Measurements from ENCODE around the gene CGNL1. TPM values are rescaled to one million over a fixed set of nuclear protein-coding genes. Genes with fewer than 3 reads are reported as not detected.

CGNL1 gene
- total RNA-seq, 4 donors from 2014 or later, result 9.6 to 21.3 (median 13.1) TPM

GRCh38 chr15:57495041-57495440 lies 118.7 kb downstream of the CGNL1 start:
- DNase-seq (ENCODE audit: extremely low spot score), result no peak
- Histone ChIP-seq H3K4me3 (no peak overlapping the region), H3K9me3 (no peaks in the 10 kb centered on the region), H3K27ac (replicated peaks in 1 of 4) (no peak overlapping the region), H3K36me3 (no peaks in the 10 kb centered on the region), H3K4me1 (peaks cover 0 to 20% (median 11%) of the 10 kb centered on the region in 4 donors), H3K27me3 (no peaks in the 10 kb centered on the region)
- intact Hi-C loops (cut with DNase I), result no loop called here
- WGBS, result 70% methylated on average over 2 of the region's 2 CpGs
- TF ChIP-seq POLR2AphosphoS5 (IDR thresholded peaks at IDR 0.05) (no peak), POLR2A (IDR thresholded peaks at IDR 0.05; ENCODE audit: low read depth) (no peak), EP300 (IDR thresholded peaks at IDR 0.05) (no peak), CTCF (IDR thresholded peaks at IDR 0.05) (no peak)

- no peaks in the 10 kb centered on the region for H3K9me3 ChIP-seq
- H3K4me3 ChIP-seq, result no peak overlapping the region
- no peak for DNase-seq (ENCODE audit: extremely low spot score)
- H3K27ac ChIP-seq (replicated peaks in 1 of 4), result no peak overlapping the region
- no peak for TF ChIP-seq EP300 (IDR thresholded peaks at IDR 0.05)
- no peak for TF ChIP-seq POLR2AphosphoS5 (IDR thresholded peaks at IDR 0.05)
- no peak for TF ChIP-seq POLR2A (IDR thresholded peaks at IDR 0.05; ENCODE audit: low read depth)
- TF ChIP-seq CTCF (IDR thresholded peaks at IDR 0.05), result no peak
- H3K27me3 ChIP-seq, result no peaks in the 10 kb centered on the region
- H3K4me1 ChIP-seq, result peaks cover 0 to 20% (median 11%) of the 10 kb centered on the region in 4 donors
- WGBS, result 94% methylated on average over 2 of the region's 2 CpGs
- intact Hi-C loops (cut with DNase I), result no loop called here
- no peaks in the 10 kb centered on the region for H3K36me3 ChIP-seq
Observed at GRCh38 chr15:57495554-57496165, 119.4 kb downstream of the CGNL1 start.

GRCh38 chr15:57496594-57496945 lies 120.3 kb downstream of the CGNL1 start:
- no peak overlapping the region for H3K27ac ChIP-seq (replicated peaks in 1 of 4)
- no peak for DNase-seq (ENCODE audit: extremely low spot score)
- intact Hi-C loops (cut with DNase I), result no loop called here
- peaks cover 0 to 24% (median 11%) of the 10 kb centered on the region in 4 donors for H3K4me1 ChIP-seq
- no peak for TF ChIP-seq CTCF (IDR thresholded peaks at IDR 0.05)
- no peak for TF ChIP-seq POLR2A (IDR thresholded peaks at IDR 0.05; ENCODE audit: low read depth)
- TF ChIP-seq POLR2AphosphoS5 (IDR thresholded peaks at IDR 0.05), result no peak
- no peak for TF ChIP-seq EP300 (IDR thresholded peaks at IDR 0.05)
- H3K9me3 ChIP-seq, result no peaks in the 10 kb centered on the region
- no peaks in the 10 kb centered on the region for H3K36me3 ChIP-seq
- no peaks in the 10 kb centered on the region for H3K27me3 ChIP-seq
- WGBS, result 80% methylated on average over 1 of the region's 1 CpG
- H3K4me3 ChIP-seq, result no peak overlapping the region

GRCh38 chr15:57496946-57497869 lies 120.9 kb downstream of the CGNL1 start:
- no peak overlapping the region for H3K27ac ChIP-seq (replicated peaks in 1 of 4)
- TF ChIP-seq POLR2AphosphoS5 (IDR thresholded peaks at IDR 0.05), result no peak
- no peak for TF ChIP-seq EP300 (IDR thresholded peaks at IDR 0.05)
- no peak for TF ChIP-seq POLR2A (IDR thresholded peaks at IDR 0.05; ENCODE audit: low read depth)
- no peak for TF ChIP-seq CTCF (IDR thresholded peaks at IDR 0.05)
- no peaks in the 10 kb centered on the region for H3K9me3 ChIP-seq
- intact Hi-C loops (cut with DNase I), result no loop called here
- WGBS, result 67% methylated on average over 11 of the region's 15 CpGs
- no peak for DNase-seq (ENCODE audit: extremely low spot score)
- peaks cover 0 to 30% (median 11%) of the 10 kb centered on the region in 4 donors for H3K4me1 ChIP-seq
- H3K27me3 ChIP-seq, result no peaks in the 10 kb centered on the region
- H3K4me3 ChIP-seq, result no peak overlapping the region
- H3K36me3 ChIP-seq, result no peaks in the 10 kb centered on the region

Data from esophagus muscularis mucosa (tissue), 4 donors.